HPDE6-E6E7 (cell line): ENCODE measurements around the gene CAND1.
"Not testable (repeated sequence)": the region's sequence is repeated elsewhere in the genome, so short reads cannot be mapped to it uniquely, and the experiment has no call there.

Experiments
- DNase-seq: peaks from one replicate; pipeline ENCODE4 v3.0.0; 2011; ENCODE audit warnings: missing footprints; ENCODE audit errors: extremely low spot score

CAND1 gene

DNA sequence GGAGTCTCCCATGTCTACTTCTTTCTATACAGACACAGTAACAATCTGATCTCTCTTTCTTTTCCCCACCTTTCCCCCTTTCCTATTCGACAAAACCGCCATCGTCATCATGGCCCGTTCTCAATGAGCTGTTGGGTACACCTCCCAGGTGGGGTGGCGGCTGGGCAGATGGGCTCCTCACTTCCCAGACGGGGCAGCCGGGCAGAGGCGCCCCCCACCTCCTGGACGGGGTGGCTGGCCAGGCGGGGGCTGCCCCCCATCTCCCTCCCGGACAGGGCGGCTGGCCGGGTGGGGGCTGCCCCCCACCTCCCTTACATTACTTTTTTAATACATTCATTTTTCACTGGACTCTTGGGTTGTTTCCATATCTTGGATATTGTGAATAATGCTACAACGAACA, 71.9 kb downstream of the CAND1 start:
- DNase-seq = not testable (repeated sequence)

DNA sequence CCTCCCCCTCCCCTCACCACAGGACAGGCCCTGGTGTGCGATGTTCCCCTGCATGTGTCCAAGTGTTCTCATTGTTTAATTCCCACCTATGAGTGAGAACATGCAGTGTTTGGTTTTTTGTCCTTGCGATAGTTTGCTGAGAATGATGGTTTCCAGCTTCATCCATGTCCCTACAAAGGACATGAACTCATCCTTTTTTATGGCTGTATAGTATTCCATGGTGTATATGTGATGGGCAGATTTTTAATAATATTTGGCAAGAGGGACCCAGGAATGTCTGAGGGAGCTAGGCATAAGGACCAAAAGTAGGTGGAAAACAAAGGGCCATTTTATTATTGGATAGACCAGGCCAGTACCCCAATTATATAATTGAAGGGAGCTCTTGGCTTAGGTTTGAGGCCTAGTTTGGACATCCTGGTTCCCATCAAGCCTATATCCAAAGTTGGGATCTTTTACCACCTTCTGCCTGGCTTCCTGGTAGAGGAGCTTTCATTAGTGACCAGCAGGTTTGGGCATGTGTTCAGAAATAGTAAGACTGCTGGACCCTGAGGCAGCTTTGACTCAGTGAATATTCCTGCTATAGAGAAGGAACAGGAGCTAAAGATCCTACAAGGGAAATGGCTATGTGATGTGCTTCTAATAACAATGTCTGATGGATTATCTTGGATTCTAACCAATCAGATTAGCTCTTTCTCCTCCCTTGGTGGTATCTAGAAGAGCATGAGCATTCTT, 76.0 kb downstream of the CAND1 start:
- DNase-seq = no peak

DNA sequence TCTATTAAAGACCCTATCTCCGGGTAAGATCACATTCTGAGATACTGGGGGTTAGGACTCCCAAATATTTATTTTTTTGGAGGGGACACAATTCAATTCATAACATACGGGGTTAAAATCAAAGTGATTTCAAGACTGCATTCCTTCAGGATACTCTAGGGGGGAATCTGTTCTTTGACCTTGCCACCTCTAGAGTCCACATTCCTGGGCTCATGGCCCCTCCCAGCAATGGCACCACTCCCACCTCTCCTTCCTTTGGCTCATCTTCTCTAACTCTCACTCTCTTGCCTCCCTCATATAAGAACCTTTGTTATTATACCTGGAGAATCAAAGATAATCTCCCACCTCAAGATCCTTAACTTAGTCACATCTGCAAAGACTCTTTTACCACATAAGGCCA, 79.5 kb downstream of the CAND1 start:
- DNase-seq = no peak

DNA sequence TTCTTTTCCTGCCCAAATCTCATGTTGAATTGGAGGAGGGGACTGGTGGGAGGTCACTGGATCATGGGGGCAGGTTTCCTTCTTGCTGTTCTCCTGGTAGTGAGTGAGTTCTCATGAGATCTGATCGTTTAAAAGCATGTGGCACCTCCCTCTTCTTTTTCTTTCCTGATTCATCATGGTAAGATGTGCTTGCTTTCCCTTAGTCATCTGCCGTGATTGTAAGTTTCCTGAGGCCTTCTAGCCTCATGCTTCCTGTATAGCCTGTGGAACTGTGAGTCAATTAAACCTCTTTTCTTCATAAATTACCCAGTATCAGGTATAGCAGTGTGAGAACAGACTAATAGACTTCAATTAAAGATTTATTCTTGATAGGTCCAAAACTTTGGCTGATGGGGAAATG, 83.5 kb downstream of the CAND1 start:
- no peak for DNase-seq

DNA sequence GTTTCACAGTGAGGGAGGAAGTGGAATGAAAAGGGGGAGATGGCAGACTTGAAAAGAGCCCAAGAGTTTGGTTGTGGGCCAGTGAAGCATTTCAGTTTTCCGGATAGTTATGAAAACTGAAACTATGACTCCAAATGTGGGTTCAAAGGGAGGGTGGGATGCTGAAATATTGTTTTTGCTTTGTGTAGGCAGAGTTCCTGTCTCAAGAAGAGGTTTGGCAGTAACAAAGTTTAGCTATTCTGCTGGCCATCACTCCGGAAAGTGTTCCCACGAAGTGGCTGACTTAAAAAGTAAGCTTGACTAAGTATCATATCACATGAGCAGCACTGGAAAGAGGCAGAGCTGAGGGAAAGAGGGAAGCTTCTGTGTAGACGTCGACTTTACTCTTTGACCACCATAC, 85.2 kb downstream of the CAND1 start:
- DNase-seq = no peak

DNA sequence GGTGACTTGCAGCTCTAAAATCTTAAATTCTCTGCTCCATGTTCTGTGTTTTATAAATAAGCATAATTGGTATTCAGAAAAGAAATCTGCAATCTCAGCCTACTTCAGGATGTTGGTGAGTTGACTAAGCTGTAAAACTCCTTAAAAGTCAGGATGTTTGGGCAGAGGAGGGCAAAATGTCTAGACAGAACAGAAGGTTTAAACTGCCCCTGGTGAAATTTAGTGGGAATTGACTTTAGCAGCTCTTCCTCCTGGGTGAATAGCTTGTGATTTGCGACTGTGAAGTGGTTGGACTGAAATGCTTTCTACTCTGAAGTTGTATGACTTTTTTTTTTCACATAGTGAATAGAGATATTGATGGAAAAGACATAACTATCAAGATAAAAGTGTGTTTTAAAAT, 85.8 kb downstream of the CAND1 start:
- DNase-seq = no peak

DNA sequence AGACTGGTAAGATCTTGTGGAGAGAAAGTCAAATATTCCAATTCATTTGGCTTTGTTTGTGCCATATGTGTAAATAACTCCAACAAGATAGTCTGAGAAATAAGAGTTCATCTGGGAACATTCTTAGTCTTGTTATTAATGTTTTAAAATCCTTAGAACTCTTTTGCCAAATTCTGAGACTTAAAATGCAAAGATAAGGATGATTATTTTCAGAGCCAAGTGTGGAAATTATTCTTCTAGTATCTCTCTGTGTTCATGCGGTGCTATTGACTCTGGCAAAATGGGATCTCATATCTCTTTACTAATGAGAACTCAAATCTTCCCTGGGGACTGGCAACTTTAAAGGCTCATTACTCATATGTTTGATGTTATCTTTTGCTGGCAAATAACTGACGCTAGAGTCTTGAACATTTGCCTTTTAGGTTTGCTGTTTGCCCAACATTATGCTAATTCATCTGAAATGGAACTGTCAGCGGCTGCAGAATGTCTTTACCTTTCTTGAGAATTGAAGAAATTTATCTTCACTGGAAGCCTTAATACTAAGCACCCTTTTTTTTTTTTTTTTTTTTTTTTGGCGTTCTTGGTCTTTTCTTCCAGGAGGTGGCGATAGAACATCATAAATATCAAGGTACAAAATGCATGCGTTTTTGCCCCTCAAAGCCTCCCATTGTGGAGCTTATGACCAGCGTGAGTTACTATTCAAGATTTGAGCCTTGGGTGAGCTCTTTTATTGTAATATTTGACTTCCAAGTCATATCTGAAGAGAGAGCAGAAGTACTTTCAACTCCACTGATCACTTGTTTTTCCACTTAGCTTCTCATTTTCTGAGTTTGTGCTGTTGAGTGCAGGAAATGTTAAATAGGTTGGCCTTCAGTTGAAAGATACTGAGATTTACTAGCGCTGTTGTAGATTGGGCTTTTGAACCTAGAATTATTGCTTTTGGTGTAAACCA, 86.5 kb downstream of the CAND1 start:
- no peak for DNase-seq

DNA sequence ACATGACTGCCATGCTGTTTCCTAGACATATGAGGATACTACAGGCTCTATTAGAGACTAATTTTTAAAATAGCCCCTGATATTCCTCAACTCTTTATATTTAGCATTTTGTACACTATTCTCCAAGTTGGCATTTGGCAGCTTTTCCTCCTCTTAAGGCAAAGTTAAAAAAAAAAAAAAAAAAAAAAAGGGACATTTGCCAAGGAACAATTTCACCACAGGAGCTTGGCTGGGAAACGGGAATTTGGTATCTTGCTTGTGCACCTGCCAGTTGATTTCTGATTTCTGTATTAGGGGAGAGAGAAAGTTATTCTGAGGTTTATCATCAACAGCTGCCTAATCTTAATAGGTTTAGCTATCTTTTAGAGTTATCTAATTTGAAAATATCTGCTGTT, 87.2 kb downstream of the CAND1 start:
- no peak for DNase-seq

DNA sequence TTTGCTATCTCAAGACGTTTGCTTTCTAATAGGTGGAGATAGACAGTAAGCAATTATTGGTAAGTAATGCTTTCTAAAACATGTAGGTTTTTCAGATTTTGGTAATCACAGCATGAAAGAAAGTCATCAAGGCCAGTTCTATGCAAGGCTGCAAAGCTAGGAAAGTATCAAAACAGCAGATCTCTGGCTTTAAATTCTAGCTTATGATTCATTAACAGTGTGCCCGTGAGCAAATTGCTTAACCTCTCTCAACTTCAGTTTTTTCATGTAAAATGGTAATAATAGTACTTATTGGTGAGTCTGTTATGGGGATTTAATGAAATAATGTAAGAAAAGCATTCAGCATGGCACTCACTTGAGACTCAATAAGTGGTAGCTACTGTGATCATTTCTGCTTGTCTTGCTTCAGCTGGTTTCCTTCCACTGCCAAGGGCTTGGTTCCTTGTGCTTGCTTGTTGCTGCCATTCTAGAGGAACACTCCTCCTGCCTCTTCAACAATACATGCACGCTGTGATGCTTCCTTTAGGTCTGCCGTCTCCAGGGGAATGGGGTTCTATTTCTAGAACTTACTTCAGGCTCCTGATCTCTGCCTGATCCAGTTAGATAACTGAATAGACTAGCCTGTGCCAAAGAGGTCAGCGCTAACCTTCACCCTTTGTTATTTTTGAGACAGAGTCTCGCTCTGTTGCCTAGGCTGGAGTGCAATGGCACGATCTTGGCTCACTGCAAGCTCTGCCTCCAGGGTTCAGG, 88.4 kb downstream of the CAND1 start:
- no peak for DNase-seq

DNA sequence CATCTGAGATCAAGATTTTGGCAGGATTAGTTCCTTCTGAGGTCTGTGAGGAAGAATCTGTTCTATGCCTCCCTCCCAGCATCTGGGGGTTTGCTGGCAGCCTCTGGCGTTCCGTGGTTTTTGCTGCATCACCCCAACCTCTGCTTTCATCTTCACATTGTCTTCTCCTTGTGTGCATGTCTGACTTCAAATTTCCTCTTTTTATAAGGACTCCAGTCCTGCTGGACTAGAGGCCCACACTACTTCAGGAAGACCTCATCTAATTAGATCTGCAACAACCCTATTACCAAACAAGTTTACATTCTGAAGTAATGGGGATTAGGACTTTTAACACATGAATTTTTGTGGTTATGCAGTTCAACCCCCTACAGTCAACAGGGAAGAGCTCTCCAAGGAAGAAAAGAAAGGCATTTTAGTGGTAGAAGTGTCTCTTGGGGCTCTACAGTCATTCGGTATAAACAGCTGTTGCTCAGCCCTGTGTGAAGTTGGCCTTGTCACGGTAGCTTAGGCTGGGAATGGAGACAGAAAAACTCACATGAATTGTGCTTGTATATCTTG, 89.7 kb downstream of the CAND1 start:
- DNase-seq = no peak

DNA sequence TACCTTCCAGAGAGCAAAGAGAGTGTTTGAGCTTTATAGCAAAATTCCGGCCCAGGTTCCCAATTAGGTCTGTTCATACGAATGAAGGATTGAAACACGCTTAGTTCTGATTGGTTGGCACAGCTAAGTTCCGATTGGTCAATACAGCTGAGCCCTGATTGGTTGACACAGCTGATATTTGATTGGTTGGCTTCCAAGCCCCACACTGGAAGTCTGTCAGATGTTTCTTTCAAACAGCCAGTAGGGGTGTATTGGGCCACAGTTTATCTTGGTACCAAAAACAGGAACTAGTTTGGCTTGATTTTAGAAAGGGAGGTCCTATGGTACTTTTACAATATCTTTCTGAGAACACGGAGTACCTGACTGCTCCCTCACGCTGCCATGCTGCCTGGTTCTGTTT, 93.4 kb downstream of the CAND1 start:
- no peak for DNase-seq

DNA sequence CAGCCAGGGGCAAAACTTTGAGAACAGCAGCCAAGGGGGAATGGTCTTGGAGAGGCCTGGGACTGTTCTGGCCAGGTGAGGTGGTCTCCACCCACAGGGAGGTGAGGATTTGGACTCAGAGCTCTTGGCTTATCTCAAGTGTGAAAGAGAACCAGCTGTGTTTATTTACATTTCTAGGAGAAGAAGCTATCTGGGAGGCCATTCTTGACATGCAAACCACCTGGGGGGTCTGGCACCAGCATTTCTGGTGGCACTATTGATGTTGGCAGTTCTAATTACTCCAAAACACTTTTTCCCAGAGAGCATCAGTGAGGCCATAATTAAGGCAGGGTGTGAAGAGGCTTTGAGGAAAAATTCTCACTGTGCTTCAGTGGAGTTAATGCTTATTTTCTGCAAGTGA, 95.1 kb downstream of the CAND1 start:
- DNase-seq = no peak

DNA sequence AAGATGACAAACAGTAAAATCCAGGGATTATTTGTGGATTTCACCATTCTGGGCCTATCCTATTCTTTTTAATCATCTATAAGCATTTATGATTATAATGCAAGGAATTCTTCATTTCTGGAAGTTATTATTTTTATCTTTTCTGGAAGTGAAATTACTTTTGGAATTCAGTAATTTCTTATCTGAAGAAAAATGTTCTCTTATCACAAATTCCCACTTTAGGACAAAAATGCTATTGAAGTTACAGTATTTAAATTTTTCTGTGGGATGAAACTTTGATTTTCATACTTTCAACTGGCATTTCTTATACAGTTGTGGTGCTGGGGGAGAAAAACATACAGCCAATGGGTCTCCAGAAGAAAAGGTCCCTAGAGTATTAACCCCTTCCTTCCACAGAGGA, 96.0 kb downstream of the CAND1 start:
- no peak for DNase-seq

DNA sequence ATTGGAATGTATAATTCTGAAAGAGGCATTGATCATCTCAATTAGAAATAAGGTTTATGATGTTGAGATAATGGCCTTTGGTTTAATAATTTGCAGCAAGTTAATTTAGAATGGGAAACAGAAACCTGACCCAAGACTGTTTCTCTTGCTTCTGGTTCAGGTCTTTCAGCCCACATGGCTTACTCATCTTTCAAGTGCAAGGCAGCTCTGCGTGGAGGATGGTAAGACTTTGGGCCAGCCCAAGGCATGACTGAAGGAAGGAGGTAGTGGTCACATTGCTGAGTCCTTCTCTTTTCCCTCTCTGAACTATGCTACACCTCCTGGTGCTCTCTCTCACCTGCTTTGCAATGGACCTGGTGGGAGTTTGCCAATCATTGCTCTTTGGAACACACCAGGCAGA, 98.7 kb downstream of the CAND1 start:
- DNase-seq = no peak
